NT2/D1 (cell line): ENCODE results near the gene RALGPS2.

Experiments
- YY1 ChIP-seq: IDR thresholded peaks from 2 replicates; pipeline ENCODE4 v1.6.1; 2011; ENCODE audit not compliant: insufficient read length, insufficient read depth
- ZNF274 ChIP-seq: IDR thresholded peaks from 2 replicates; pipeline ENCODE4 v1.6.1; 2011; ENCODE audit warnings: mild to moderate bottlenecking, low read depth, low read length

DNA sequence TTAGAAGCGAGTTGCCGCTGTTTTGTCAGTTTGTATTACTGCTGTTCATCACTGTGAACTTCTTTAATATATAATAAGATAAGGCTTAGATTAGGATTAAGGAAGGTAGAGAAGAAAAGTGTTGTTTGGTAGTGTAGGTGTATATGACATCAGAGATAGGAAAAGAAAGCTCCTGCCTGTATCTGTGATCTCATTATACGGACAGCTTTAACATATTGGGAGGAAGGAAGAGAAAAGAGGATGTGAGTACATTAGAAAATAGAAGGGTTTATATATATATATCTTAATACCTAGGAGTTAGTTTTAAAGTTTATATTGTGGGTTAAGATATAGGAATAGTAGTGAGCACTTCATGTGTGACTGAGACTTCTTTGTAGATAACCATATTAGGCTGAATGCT, 71.0 kb downstream of the RALGPS2 start:
- TF ChIP-seq YY1 (no peak), ZNF274 (no peak)
